ENCODE measurements around the gene PVR.
A peak's percentile ranks its signal among the peaks of the same experiment; 100 is the strongest.
"Not testable (repeated sequence)": the region's sequence is repeated elsewhere in the genome, so short reads cannot be mapped to it uniquely, and the experiment has no call there.

Gene PVR

GRCh38 chr19:44643605-44644401 is at the start of gene PVR:
TSS of gene PVR (plus strand) at chr19:44643910. CDS start at chr19:44644097, 187 bp downstream.
- peak; percentile 57 for DNase-seq

GRCh38 chr19:44596428-44597130 is 47.1 kb upstream of the PVR start:
- no peak for DNase-seq

GRCh38 chr19:44597131-44597491 is 46.6 kb upstream of the PVR start:
- no peak for DNase-seq

GRCh38 chr19:44598355-44598754 is 45.4 kb upstream of the PVR start:
- DNase-seq = no peak

- DNase-seq = no peak
Measured at GRCh38 chr19:44598880-44599279, 44.8 kb upstream of the PVR start.

GRCh38 chr19:44600466-44600865 is 43.2 kb upstream of the PVR start:
- DNase-seq = no peak

- DNase-seq = no peak
Measured at GRCh38 chr19:44602081-44602480, 41.6 kb upstream of the PVR start.

GRCh38 chr19:44603201-44603945 is 40.3 kb upstream of the PVR start:
- no peak for DNase-seq

GRCh38 chr19:44604241-44604640 is 39.5 kb upstream of the PVR start:
- DNase-seq = no peak

GRCh38 chr19:44605547-44605946 is 38.2 kb upstream of the PVR start:
- DNase-seq = no peak

- DNase-seq = no peak
Measured at GRCh38 chr19:44607049-44607448, 36.7 kb upstream of the PVR start.

- no peak for DNase-seq
Measured at GRCh38 chr19:44607917-44608316, 35.8 kb upstream of the PVR start.

- DNase-seq = no peak
Measured at GRCh38 chr19:44608391-44608821, 35.3 kb upstream of the PVR start.

- no peak for DNase-seq
Measured at GRCh38 chr19:44609219-44609618, 34.5 kb upstream of the PVR start.

- not testable (repeated sequence) for DNase-seq
Measured at GRCh38 chr19:44610497-44610896, 33.2 kb upstream of the PVR start.

GRCh38 chr19:44611812-44612295 is 31.9 kb upstream of the PVR start:
- DNase-seq = peak; percentile 24

GRCh38 chr19:44613295-44614178 is 30.2 kb upstream of the PVR start, which contains the start of gene IGSF23:
TSS of gene IGSF23 (plus strand) at chr19:44613563. CDS start at chr19:44613646, 83 bp downstream.
- DNase-seq = no peak

- no peak for DNase-seq
Measured at GRCh38 chr19:44614313-44614712, 29.4 kb upstream of the PVR start.

- DNase-seq = no peak
Measured at GRCh38 chr19:44615863-44616247, 27.9 kb upstream of the PVR start.

- no peak for DNase-seq
Measured at GRCh38 chr19:44617110-44617880, 26.4 kb upstream of the PVR start.

- no peak for DNase-seq
Measured at GRCh38 chr19:44618640-44619357, 24.9 kb upstream of the PVR start.
